Activated B cell treated with CpG ODN at 0.5 μM for 24 hours (primary cell): ENCODE results near the gene EFNA5. TPM values are rescaled to one million over a fixed set of nuclear protein-coding genes. Genes with fewer than 3 reads are reported as not detected.

Source experiments
- ATAC-seq: fragments of 200-7000 bp; cut with Tn5 transposase; one replicate; pipeline ENCODE4 v1.10.0; 2021; ENCODE audit warnings: low read depth, mild to moderate bottlenecking, moderate library complexity
- CTCF ChIA-PET: fragments of 350-600 bp; sonication (Branson Sonifier 250); formaldehyde crosslinking; loops from one replicate; lab custom pipeline; 2021; ENCODE audit warnings: antibody characterized with exemption; lab: Charles Lee
- POLR2A ChIA-PET: fragments of 350-600 bp; sonication (Branson Sonifier 250); formaldehyde crosslinking; loops from one replicate; lab custom pipeline; 2021; ENCODE audit warnings: antibody characterized with exemption; lab: Charles Lee
- DNase-seq: peaks from one replicate; pipeline ENCODE4 v3.0.0; 2022
- H3K27ac Mint-ChIP-seq: one replicate; pipeline ENCODE4 v1.8.0; 2020; ENCODE audit warnings: mixed read lengths
- H3K27me3 Mint-ChIP-seq: one replicate; pipeline ENCODE4 v1.8.0; 2021; ENCODE audit warnings: mixed read lengths
- H3K36me3 Mint-ChIP-seq: one replicate; pipeline ENCODE4 v1.8.0; 2021; ENCODE audit warnings: low read depth, mixed read lengths
- H3K4me1 Mint-ChIP-seq: one replicate; pipeline ENCODE4 v1.8.0; 2021; ENCODE audit warnings: mixed read lengths
- H3K4me3 Mint-ChIP-seq: one replicate; pipeline ENCODE4 v1.8.0; 2020; ENCODE audit warnings: mild to moderate bottlenecking, mixed read lengths
- H3K9me3 Mint-ChIP-seq: one replicate; pipeline ENCODE4 v1.8.0; 2020; ENCODE audit warnings: mixed read lengths
- CTCF ChIP-seq: fragments of 200-600 bp; IDR thresholded peaks from one replicate; pipeline ENCODE4 v1.8.0; 2022; ENCODE audit warnings: antibody characterized with exemption, mild to moderate bottlenecking
- intact Hi-C: fragments of 100-400 bp; cut with micrococcal nuclease; formaldehyde crosslinking; loops from one replicate; pipeline ENCODE4 v1.15.1; 2024
- total RNA-seq: library from RNA; stranded (reverse); gene quantifications from 2 replicates; pipeline ENCODE4 v1.2.3, GENCODE V29; 2022

The EFNA5 gene
- total RNA-seq, 1 donor from 2014 or later, result not detected

- TF ChIP-seq CTCF, result no peak
- DNase-seq (no peak), ATAC-seq (no peak)
- H3K9me3 Mint-ChIP-seq, result no peaks in the 10 kb centered on the region
- CTCF ChIA-PET, result no interaction called here
- H3K4me3 Mint-ChIP-seq, result no peak overlapping the region
- POLR2A ChIA-PET, result no interaction called here
- H3K4me1 Mint-ChIP-seq, result no peaks in the 10 kb centered on the region
- H3K36me3 Mint-ChIP-seq, result no peaks in the 10 kb centered on the region
- intact Hi-C loops, result no loop called here
- no peak overlapping the region for H3K27ac Mint-ChIP-seq
- peaks cover 2% of the 10 kb centered on the region for H3K27me3 Mint-ChIP-seq
These were observed 54.5 kb downstream of the EFNA5 start for GRCh38 chr5:107616213-107616612.

- POLR2A ChIA-PET, result no interaction called here
- Mint-ChIP-seq H3K4me1 (no peaks in the 10 kb centered on the region), H3K27ac (no peak overlapping the region), H3K9me3 (no peaks in the 10 kb centered on the region), H3K4me3 (no peak overlapping the region), H3K27me3 (peaks cover 2% of the 10 kb centered on the region), H3K36me3 (no peaks in the 10 kb centered on the region)
- TF ChIP-seq CTCF, result no peak
- CTCF ChIA-PET, result no interaction called here
- intact Hi-C loops, result no loop called here
- ATAC-seq (no peak), DNase-seq (no peak)
These were observed 55.4 kb downstream of the EFNA5 start for GRCh38 chr5:107615299-107615817.

- ATAC-seq (no peak), DNase-seq (no peak)
- intact Hi-C loops, result no loop called here
- Mint-ChIP-seq H3K27me3 (peaks cover 2% of the 10 kb centered on the region), H3K27ac (no peak overlapping the region), H3K4me1 (no peaks in the 10 kb centered on the region), H3K9me3 (no peaks in the 10 kb centered on the region), H3K4me3 (no peak overlapping the region), H3K36me3 (no peaks in the 10 kb centered on the region)
- POLR2A ChIA-PET, result no interaction called here
- no peak for TF ChIP-seq CTCF
- CTCF ChIA-PET, result no interaction called here
These were observed 58.2 kb downstream of the EFNA5 start for GRCh38 chr5:107612541-107612940.

GRCh38 chr5:107610798-107611197 lies 59.9 kb downstream of the EFNA5 start:
- ATAC-seq, result no peak
- Mint-ChIP-seq H3K4me3 (no peak overlapping the region), H3K4me1 (no peaks in the 10 kb centered on the region), H3K9me3 (no peaks in the 10 kb centered on the region), H3K27me3 (peaks cover 2% of the 10 kb centered on the region), H3K36me3 (no peaks in the 10 kb centered on the region), H3K27ac (no peak overlapping the region)
- no peak for DNase-seq
- TF ChIP-seq CTCF, result no peak
- ChIA-PET CTCF (no interaction called here), POLR2A (no interaction called here)
- intact Hi-C loops, result no loop called here

GRCh38 chr5:107607671-107608345 lies 62.9 kb downstream of the EFNA5 start:
- CTCF ChIA-PET, result no interaction called here
- H3K4me1 Mint-ChIP-seq, result no peaks in the 10 kb centered on the region
- no peak for DNase-seq
- peaks cover 2% of the 10 kb centered on the region for H3K27me3 Mint-ChIP-seq
- H3K9me3 Mint-ChIP-seq, result no peaks in the 10 kb centered on the region
- intact Hi-C loops, result no loop called here
- TF ChIP-seq CTCF, result no peak
- POLR2A ChIA-PET, result no interaction called here
- ATAC-seq, result no peak
- no peaks in the 10 kb centered on the region for H3K36me3 Mint-ChIP-seq
- H3K27ac Mint-ChIP-seq, result no peak overlapping the region
- H3K4me3 Mint-ChIP-seq, result no peak overlapping the region
